ENCODE results near the gene FAM117B.

Gene FAM117B

GRCh38 chr2:202771336-202771735 is 136.6 kb downstream of the FAM117B start:
- TF ChIP-seq MYC (IDR thresholded peaks at IDR 0.05; ENCODE audit: low read depth, low read length) (no peak), POLR2A (IDR thresholded peaks at IDR 0.05; ENCODE audit: extremely low read depth, insufficient read length) (no peak)
- TF ChIP-seq, protein P1, sequence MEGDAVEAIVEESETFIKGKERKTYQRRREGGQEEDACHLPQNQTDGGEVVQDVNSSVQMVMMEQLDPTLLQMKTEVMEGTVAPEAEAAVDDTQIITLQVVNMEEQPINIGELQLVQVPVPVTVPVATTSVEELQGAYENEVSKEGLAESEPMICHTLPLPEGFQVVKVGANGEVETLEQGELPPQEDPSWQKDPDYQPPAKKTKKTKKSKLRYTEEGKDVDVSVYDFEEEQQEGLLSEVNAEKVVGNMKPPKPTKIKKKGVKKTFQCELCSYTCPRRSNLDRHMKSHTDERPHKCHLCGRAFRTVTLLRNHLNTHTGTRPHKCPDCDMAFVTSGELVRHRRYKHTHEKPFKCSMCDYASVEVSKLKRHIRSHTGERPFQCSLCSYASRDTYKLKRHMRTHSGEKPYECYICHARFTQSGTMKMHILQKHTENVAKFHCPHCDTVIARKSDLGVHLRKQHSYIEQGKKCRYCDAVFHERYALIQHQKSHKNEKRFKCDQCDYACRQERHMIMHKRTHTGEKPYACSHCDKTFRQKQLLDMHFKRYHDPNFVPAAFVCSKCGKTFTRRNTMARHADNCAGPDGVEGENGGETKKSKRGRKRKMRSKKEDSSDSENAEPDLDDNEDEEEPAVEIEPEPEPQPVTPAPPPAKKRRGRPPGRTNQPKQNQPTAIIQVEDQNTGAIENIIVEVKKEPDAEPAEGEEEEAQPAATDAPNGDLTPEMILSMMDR (IDR thresholded peaks at IDR 0.05; ENCODE audit: low read depth, low read length) = no peak
- TF ChIP-seq, protein P2, sequence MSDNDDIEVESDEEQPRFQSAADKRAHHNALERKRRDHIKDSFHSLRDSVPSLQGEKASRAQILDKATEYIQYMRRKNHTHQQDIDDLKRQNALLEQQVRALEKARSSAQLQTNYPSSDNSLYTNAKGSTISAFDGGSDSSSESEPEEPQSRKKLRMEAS (IDR thresholded peaks at IDR 0.05; ENCODE audit: low read depth, low read length) = no peak
- DNase-seq (ENCODE audit: low read depth) = no peak
- H3K4me3 ChIP-seq (ENCODE audit: low read depth, low read length) = no peak overlapping the region

GRCh38 chr2:202771741-202772460 is 137.1 kb downstream of the FAM117B start:
- no peak for DNase-seq (ENCODE audit: low read depth)
- H3K4me3 ChIP-seq (ENCODE audit: low read depth, low read length) = no peak overlapping the region
- no peak for TF ChIP-seq MYC (IDR thresholded peaks at IDR 0.05; ENCODE audit: low read depth, low read length)

DNA sequence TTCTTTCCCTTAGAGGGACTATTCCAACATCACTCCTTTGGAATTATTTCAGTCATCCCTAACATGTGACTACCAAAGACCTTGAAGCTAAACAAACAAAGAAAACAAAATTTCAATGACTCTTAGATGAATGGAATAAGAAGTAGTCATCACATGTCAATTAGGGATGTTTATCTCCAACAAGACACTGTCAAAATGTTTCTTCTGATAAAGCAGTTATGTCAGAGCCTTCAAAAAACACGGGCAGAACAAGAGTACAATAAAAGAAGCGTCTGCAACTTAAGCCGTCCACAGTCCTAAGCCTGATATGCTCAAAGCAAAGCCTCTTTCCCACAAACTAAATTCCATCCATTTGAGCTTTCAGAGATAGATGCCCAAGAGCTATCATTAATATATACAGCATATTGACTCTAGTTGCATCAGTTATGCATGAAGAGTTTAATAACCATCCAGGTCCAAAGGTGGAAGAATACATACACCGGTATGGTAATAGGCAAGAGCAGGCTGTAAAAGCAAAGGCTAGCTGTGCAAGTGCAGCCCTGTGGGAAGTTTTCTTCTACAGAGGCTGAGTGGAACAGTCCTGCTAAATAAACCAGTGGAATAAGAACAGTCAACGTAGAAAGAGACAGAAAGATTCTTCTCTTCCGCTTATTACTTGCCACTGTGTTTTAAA is 138.7 kb downstream of the FAM117B start:
- TF ChIP-seq MYC (IDR thresholded peaks at IDR 0.05; ENCODE audit: low read depth, low read length) = no peak
- TF ChIP-seq, protein P2 (IDR thresholded peaks at IDR 0.05; ENCODE audit: low read depth, low read length) = no peak
- no peak for TF ChIP-seq POLR2A (IDR thresholded peaks at IDR 0.05; ENCODE audit: extremely low read depth, insufficient read length)
- TF ChIP-seq, protein P1 (IDR thresholded peaks at IDR 0.05; ENCODE audit: low read depth, low read length) = no peak
- no peak overlapping the region for H3K4me3 ChIP-seq (ENCODE audit: low read depth, low read length)
- no peak for DNase-seq (ENCODE audit: low read depth)

DNA sequence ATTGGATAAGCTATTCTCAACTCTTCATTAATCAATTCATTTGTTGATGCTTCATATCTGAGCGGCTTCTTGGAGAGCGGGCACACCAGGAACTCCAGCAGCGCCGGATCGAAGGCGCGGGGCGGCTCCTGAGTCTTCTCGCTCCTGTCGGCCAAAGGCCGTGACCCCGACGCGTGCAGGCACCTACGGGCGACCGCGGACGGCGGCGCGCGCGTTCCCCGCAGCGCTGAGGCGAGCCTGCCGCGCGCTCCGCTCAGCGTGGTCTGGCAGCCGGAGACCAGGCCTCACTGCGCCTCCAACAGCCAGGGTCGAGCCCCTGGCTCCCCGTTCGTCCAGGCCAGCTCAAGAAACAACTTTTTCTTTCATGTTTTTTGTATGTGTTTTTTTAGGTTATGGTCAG is 139.3 kb downstream of the FAM117B start:
- TF ChIP-seq, protein P2 (IDR thresholded peaks at IDR 0.05; ENCODE audit: low read depth, low read length) = no peak
- TF ChIP-seq MYC (IDR thresholded peaks at IDR 0.05; ENCODE audit: low read depth, low read length) (no peak), POLR2A (IDR thresholded peaks at IDR 0.05; ENCODE audit: extremely low read depth, insufficient read length) (no peak)
- TF ChIP-seq, protein P1 (IDR thresholded peaks at IDR 0.05; ENCODE audit: low read depth, low read length) = no peak
- H3K4me3 ChIP-seq (ENCODE audit: low read depth, low read length) = no peak overlapping the region
- no peak for DNase-seq (ENCODE audit: low read depth)

DNA sequence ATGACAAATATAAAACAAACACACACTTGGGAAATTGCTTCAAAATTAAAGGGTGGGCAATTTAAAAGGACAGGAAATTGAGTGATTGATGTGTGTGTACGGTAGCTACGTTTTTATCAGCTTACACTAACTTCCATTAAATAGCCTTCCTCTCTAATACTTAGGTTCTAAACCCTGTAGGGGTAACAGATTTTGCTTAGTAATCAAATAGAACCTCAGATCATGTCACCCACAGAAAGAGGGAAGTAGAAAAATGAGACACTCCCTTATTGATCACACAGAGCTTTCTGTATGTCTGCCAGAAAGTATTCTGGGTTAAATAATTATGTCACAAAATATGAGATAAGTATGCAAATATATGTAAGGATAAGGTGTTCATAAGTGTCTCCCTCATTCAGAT is 143.4 kb downstream of the FAM117B start:
- TF ChIP-seq MYC (IDR thresholded peaks at IDR 0.05; ENCODE audit: low read depth, low read length) (no peak), POLR2A (IDR thresholded peaks at IDR 0.05; ENCODE audit: extremely low read depth, insufficient read length) (no peak)
- TF ChIP-seq, protein P2 (IDR thresholded peaks at IDR 0.05; ENCODE audit: low read depth, low read length) = no peak
- TF ChIP-seq, protein P1 (IDR thresholded peaks at IDR 0.05; ENCODE audit: low read depth, low read length) = no peak
- peak; percentile 21 for DNase-seq (ENCODE audit: low read depth)
- no peak overlapping the region for H3K4me3 ChIP-seq (ENCODE audit: low read depth, low read length)

GRCh38 chr2:202780514-202781021 is 145.8 kb downstream of the FAM117B start:
- no peak for DNase-seq (ENCODE audit: low read depth)
- TF ChIP-seq, protein P1 (IDR thresholded peaks at IDR 0.05; ENCODE audit: low read depth, low read length) = no peak
- TF ChIP-seq, protein P2 (IDR thresholded peaks at IDR 0.05; ENCODE audit: low read depth, low read length) = no peak
- no peak for TF ChIP-seq MYC (IDR thresholded peaks at IDR 0.05; ENCODE audit: low read depth, low read length)
- TF ChIP-seq POLR2A (IDR thresholded peaks at IDR 0.05; ENCODE audit: extremely low read depth, insufficient read length) = no peak
- H3K4me3 ChIP-seq (ENCODE audit: low read depth, low read length) = no peak overlapping the region
